Karpas-422 (cell line): Measurements from ENCODE around the gene RASGRP1. TPM values are rescaled to one million over a fixed set of nuclear protein-coding genes. Genes with fewer than 3 reads are reported as not detected.

ENCODE experiments used
- DNase-seq: peaks from one replicate; pipeline ENCODE4 v3.0.0-alpha.2; 2015
- H2AFZ ChIP-seq: fragments of 200-600 bp; sonication (generic); 2 replicates; pipeline ENCODE4 v1.6.1; 2014; ENCODE audit warnings: antibody characterized with exemption, low read length, mixed read lengths
- H3K27ac ChIP-seq: fragments of 200-600 bp; sonication (generic); 2 replicates; pipeline ENCODE4 v1.5.1; 2014; ENCODE audit warnings: mild to moderate bottlenecking, low read length, moderate library complexity
- H3K27me3 ChIP-seq: fragments of 200-600 bp; sonication (generic); 2 replicates; pipeline ENCODE4 v1.6.1; 2014; ENCODE audit warnings: low read length, mixed read lengths
- H3K36me3 ChIP-seq: fragments of 200-600 bp; sonication (generic); 2 replicates; pipeline ENCODE4 v1.6.1; 2014; ENCODE audit warnings: low read length, mixed read lengths; ENCODE audit not compliant: insufficient read depth
- H3K4me1 ChIP-seq: fragments of 200-600 bp; sonication (generic); 2 replicates; pipeline ENCODE4 v1.6.1; 2014; ENCODE audit warnings: mild to moderate bottlenecking, low read length, mixed read lengths
- H3K4me2 ChIP-seq: fragments of 200-600 bp; sonication (generic); 2 replicates; pipeline ENCODE4 v1.6.1; 2014; ENCODE audit warnings: low read length, low read depth, mild to moderate bottlenecking; ENCODE audit not compliant: poor library complexity, severe bottlenecking
- H3K4me3 ChIP-seq: fragments of 200-600 bp; sonication (generic); 2 replicates; pipeline ENCODE4 v1.5.1; 2014; ENCODE audit warnings: mild to moderate bottlenecking, antibody characterized with exemption, low read length, mixed read lengths
- H3K79me2 ChIP-seq: fragments of 200-600 bp; sonication (generic); 2 replicates; pipeline ENCODE4 v1.6.1; 2014; ENCODE audit warnings: mild to moderate bottlenecking, low read length, mixed read lengths
- H3K9ac ChIP-seq: fragments of 200-600 bp; sonication (generic); 2 replicates; pipeline ENCODE4 v1.6.0; 2014; ENCODE audit warnings: low read length
- H3K9me2 ChIP-seq: fragments of 200-600 bp; sonication (generic), shearing (Covaris generic); replicated peaks from 2 replicates; pipeline ENCODE4 v1.6.0; 2014; ENCODE audit warnings: mild to moderate bottlenecking, low read length, moderate library complexity; ENCODE audit not compliant: insufficient read depth
- H3K9me3 ChIP-seq: fragments of 300-700, 200-600 bp; sonication (generic); 2 replicates; pipeline ENCODE4 v1.6.1; 2014; ENCODE audit warnings: low read length, mixed read lengths
- H4K20me1 ChIP-seq: fragments of 200-600 bp; sonication (generic); 2 replicates; pipeline ENCODE4 v1.6.1; 2014; ENCODE audit warnings: mild to moderate bottlenecking, antibody characterized with exemption, low read length, low read depth; ENCODE audit not compliant: insufficient read depth
- total RNA-seq: library from RNA; depleted of rRNA; stranded (reverse); fragments of >200 nt; shearing (Covaris generic); gene quantifications from 2 replicates; pipeline ENCODE4 v1.2.3, GENCODE V29; 2014; ENCODE audit warnings: low replicate concordance

RASGRP1 gene
- total RNA-seq, 1 experiment from 2014 or later, result 71.1 TPM

GRCh38 chr15:38518084-38518483, 46.5 kb downstream of the RASGRP1 start:
- H3K4me1 ChIP-seq, result peaks cover 66% of the 10 kb centered on the region
- no peak for DNase-seq
- no peak overlapping the region for H3K4me3 ChIP-seq
- no peaks in the 10 kb centered on the region for H3K9me3 ChIP-seq
- H2AFZ ChIP-seq, result no peak overlapping the region
- peak overlapping the region; percentile 46 for H3K27ac ChIP-seq
- H3K4me2 ChIP-seq, result no peak overlapping the region
- H3K9ac ChIP-seq, result no peak overlapping the region
- no peaks in the 10 kb centered on the region for H3K27me3 ChIP-seq
- H3K9me2 ChIP-seq, result no peaks in the 10 kb centered on the region
- peaks cover 43% of the 10 kb centered on the region for H3K36me3 ChIP-seq
- H3K79me2 ChIP-seq, result peaks cover 54% of the 10 kb centered on the region
- H4K20me1 ChIP-seq, result 0 out of 2 replicates have a peak, but pooled peaks cover 6% of the 10 kb centered on the region

- Histone ChIP-seq H2AFZ (no peak overlapping the region), H3K4me3 (no peak overlapping the region), H3K36me3 (peaks cover 44% of the 10 kb centered on the region), H3K27me3 (no peaks in the 10 kb centered on the region), H3K79me2 (peaks cover 47% of the 10 kb centered on the region), H3K4me1 (peaks cover 66% of the 10 kb centered on the region), H3K4me2 (no peak overlapping the region), H3K9ac (no peak overlapping the region), H4K20me1 (0 out of 2 replicates have a peak, but pooled peaks cover 6% of the 10 kb centered on the region), H3K9me3 (no peaks in the 10 kb centered on the region), H3K27ac (0 out of 2 replicates have a peak overlapping the region, but pooled peaks have one; percentile 3), H3K9me2 (no peaks in the 10 kb centered on the region)
- no peak for DNase-seq
These were observed 47.2 kb downstream of the RASGRP1 start for GRCh38 chr15:38517312-38517975.

- Histone ChIP-seq H3K36me3 (peaks cover 50% of the 10 kb centered on the region), H3K27ac (0 out of 2 replicates have a peak overlapping the region, but pooled peaks have one; percentile 3)
- DNase-seq, result no peak
These were observed 48.0 kb downstream of the RASGRP1 start for GRCh38 chr15:38516626-38517025.

GRCh38 chr15:38514601-38515000, 50.0 kb downstream of the RASGRP1 start:
- DNase-seq, result peak; percentile 87
- Histone ChIP-seq H3K36me3 (peaks cover 67% of the 10 kb centered on the region), H3K9ac (peak overlapping the region; percentile 31; the same call in 1 of the 2 replicates), H3K27me3 (no peaks in the 10 kb centered on the region), H3K27ac (peak overlapping the region; percentile 75), H4K20me1 (0 out of 2 replicates have a peak, but pooled peaks cover 6% of the 10 kb centered on the region), H3K9me2 (no peaks in the 10 kb centered on the region), H2AFZ (no peak overlapping the region), H3K4me1 (peaks cover 55% of the 10 kb centered on the region), H3K4me3 (peak overlapping the region; percentile 42), H3K9me3 (no peaks in the 10 kb centered on the region), H3K79me2 (peaks cover 26% of the 10 kb centered on the region), H3K4me2 (peak overlapping the region; percentile 62)

More at GRCh38 chr15:38516626-38517025, 48.0 kb downstream of the RASGRP1 start:
- Histone ChIP-seq H3K4me3 (no peak overlapping the region), H3K9me2 (no peaks in the 10 kb centered on the region), H3K27me3 (no peaks in the 10 kb centered on the region), H4K20me1 (0 out of 2 replicates have a peak, but pooled peaks cover 6% of the 10 kb centered on the region), H3K9ac (no peak overlapping the region), H3K4me2 (no peak overlapping the region), H3K79me2 (peaks cover 40% of the 10 kb centered on the region), H2AFZ (no peak overlapping the region), H3K4me1 (peaks cover 63% of the 10 kb centered on the region), H3K9me3 (no peaks in the 10 kb centered on the region)

GRCh38 chr15:38512901-38513300, 51.7 kb downstream of the RASGRP1 start:
- Histone ChIP-seq H3K79me2 (peaks cover 12% of the 10 kb centered on the region), H3K4me2 (no peak overlapping the region), H3K9me3 (no peaks in the 10 kb centered on the region), H3K4me3 (no peak overlapping the region), H3K27ac (no peak overlapping the region), H2AFZ (no peak overlapping the region), H3K9me2 (no peaks in the 10 kb centered on the region), H3K27me3 (no peaks in the 10 kb centered on the region), H4K20me1 (0 out of 2 replicates have a peak, but pooled peaks cover 6% of the 10 kb centered on the region), H3K4me1 (peaks cover 44% of the 10 kb centered on the region), H3K36me3 (peaks cover 62% of the 10 kb centered on the region), H3K9ac (no peak overlapping the region)
- no peak for DNase-seq

GRCh38 chr15:38509152-38509551, 55.5 kb downstream of the RASGRP1 start:
- Histone ChIP-seq H3K27me3 (no peaks in the 10 kb centered on the region), H3K4me2 (no peak overlapping the region), H2AFZ (no peak overlapping the region), H3K36me3 (peaks cover 77% of the 10 kb centered on the region), H4K20me1 (no peaks in the 10 kb centered on the region), H3K79me2 (peaks cover 9% of the 10 kb centered on the region), H3K27ac (no peak overlapping the region), H3K9me3 (no peaks in the 10 kb centered on the region), H3K9ac (no peak overlapping the region), H3K4me1 (peaks cover 6% of the 10 kb centered on the region), H3K4me3 (no peak overlapping the region), H3K9me2 (no peaks in the 10 kb centered on the region)
- DNase-seq, result no peak

- Histone ChIP-seq H3K4me1 (peaks cover 1% of the 10 kb centered on the region), H3K4me2 (no peak overlapping the region), H3K36me3 (peaks cover 79% of the 10 kb centered on the region), H4K20me1 (no peaks in the 10 kb centered on the region), H3K9ac (no peak overlapping the region), H3K27ac (no peak overlapping the region), H3K9me3 (no peaks in the 10 kb centered on the region), H3K79me2 (peaks cover 4% of the 10 kb centered on the region), H3K4me3 (no peak overlapping the region), H2AFZ (no peak overlapping the region), H3K27me3 (no peaks in the 10 kb centered on the region), H3K9me2 (no peaks in the 10 kb centered on the region)
- DNase-seq, result no peak
These were observed 56.0 kb downstream of the RASGRP1 start for GRCh38 chr15:38508647-38509046.

- Histone ChIP-seq H3K9ac (no peak overlapping the region), H2AFZ (no peak overlapping the region), H3K9me2 (no peaks in the 10 kb centered on the region), H3K79me2 (no peaks in the 10 kb centered on the region; the same call in 1 of the 2 replicates), H3K9me3 (no peaks in the 10 kb centered on the region), H4K20me1 (no peaks in the 10 kb centered on the region), H3K4me2 (no peak overlapping the region), H3K4me1 (no peaks in the 10 kb centered on the region), H3K36me3 (peaks cover 79% of the 10 kb centered on the region), H3K4me3 (no peak overlapping the region), H3K27me3 (no peaks in the 10 kb centered on the region), H3K27ac (no peak overlapping the region)
- DNase-seq, result no peak
These were observed 57.0 kb downstream of the RASGRP1 start for GRCh38 chr15:38507570-38507969.
